SK-N-SH treated with all-trans-retinoic acid at 6 μM for 48 hours (cell line): Measurements from ENCODE around the gene CHRM1.

Source experiments
- CSDC2 ChIP-seq: fragments of 250-450 bp; sonication (Bioruptor Pico); IDR thresholded peaks from 2 replicates; pipeline ENCODE4 v1.5.0; 2020; ENCODE audit warnings: mild to moderate bottlenecking, moderate library complexity
- OSR1 ChIP-seq: fragments of 250-450 bp; sonication (Bioruptor Pico); IDR thresholded peaks from 2 replicates; pipeline ENCODE4 v1.8.0; 2022; ENCODE audit warnings: moderate library complexity, mild to moderate bottlenecking, inconsistent platforms
- RARB ChIP-seq: fragments of 250-450 bp; sonication (Bioruptor Pico); IDR thresholded peaks from 2 replicates; pipeline ENCODE4 v1.8.0; 2021; ENCODE audit warnings: mild to moderate bottlenecking, moderate library complexity
- TCF4 ChIP-seq: fragments of 250-450 bp; sonication (Bioruptor Pico); IDR thresholded peaks from 2 replicates; pipeline ENCODE4 v1.8.0; 2021; ENCODE audit warnings: mild to moderate bottlenecking, moderate library complexity, borderline replicate concordance
- TOX ChIP-seq: fragments of 250-450 bp; sonication (Bioruptor Pico); IDR thresholded peaks from 2 replicates; pipeline ENCODE4 v1.8.0; 2021; ENCODE audit warnings: mild to moderate bottlenecking, moderate library complexity, borderline replicate concordance
- ZC3H10 ChIP-seq: fragments of 250-450 bp; sonication (Bioruptor Pico); IDR thresholded peaks from 2 replicates; pipeline ENCODE4 v1.5.1; 2021; ENCODE audit warnings: mild to moderate bottlenecking, moderate library complexity
- ZFP30 ChIP-seq: fragments of 450-650 bp; formaldehyde crosslinking; IDR thresholded peaks from 2 replicates; pipeline ENCODE4 v1.5.0; 2022; ENCODE audit warnings: mild to moderate bottlenecking, moderate library complexity
- ZNF8 ChIP-seq: fragments of 450-650 bp; formaldehyde crosslinking; IDR thresholded peaks from 2 replicates; pipeline ENCODE4 v1.5.0; 2020; ENCODE audit warnings: mild to moderate bottlenecking, moderate library complexity
- TF ChIP-seq, protein P1 (sequence below): fragments of 250-450 bp; sonication (Bioruptor Pico); IDR thresholded peaks from 2 replicates; pipeline ENCODE4 v1.8.0; 2020; ENCODE audit warnings: mild to moderate bottlenecking, moderate library complexity, borderline replicate concordance
- TF ChIP-seq, protein P2 (sequence below): fragments of 250-450 bp; sonication (Bioruptor Pico); IDR thresholded peaks from 2 replicates; pipeline ENCODE4 v1.5.1; 2020; ENCODE audit warnings: low read depth, mild to moderate bottlenecking, moderate library complexity

DNA sequence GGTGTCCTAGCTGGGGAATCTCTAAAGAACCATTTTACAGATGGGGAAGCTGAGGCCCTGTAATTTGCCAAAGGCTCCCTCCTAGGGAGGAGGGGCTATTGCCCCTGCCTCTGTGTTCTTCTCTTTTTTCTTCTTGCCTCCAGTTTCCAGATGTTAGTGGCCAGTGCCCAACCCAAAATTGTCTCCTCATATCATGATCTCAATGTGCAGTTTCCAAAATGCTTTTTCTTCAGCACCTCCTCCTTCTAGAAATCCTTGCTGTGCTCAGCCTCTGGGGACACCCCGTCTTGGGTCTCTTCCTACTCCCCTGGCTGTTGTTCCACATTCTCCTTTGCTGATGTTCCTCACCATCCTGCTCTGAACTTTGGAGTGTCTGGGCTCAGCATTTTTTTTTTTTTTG is 9.5 kb upstream of the CHRM1 start:
- no peak for TF ChIP-seq TOX (CRISPR knock-in tag)
- TF ChIP-seq, protein P1, sequence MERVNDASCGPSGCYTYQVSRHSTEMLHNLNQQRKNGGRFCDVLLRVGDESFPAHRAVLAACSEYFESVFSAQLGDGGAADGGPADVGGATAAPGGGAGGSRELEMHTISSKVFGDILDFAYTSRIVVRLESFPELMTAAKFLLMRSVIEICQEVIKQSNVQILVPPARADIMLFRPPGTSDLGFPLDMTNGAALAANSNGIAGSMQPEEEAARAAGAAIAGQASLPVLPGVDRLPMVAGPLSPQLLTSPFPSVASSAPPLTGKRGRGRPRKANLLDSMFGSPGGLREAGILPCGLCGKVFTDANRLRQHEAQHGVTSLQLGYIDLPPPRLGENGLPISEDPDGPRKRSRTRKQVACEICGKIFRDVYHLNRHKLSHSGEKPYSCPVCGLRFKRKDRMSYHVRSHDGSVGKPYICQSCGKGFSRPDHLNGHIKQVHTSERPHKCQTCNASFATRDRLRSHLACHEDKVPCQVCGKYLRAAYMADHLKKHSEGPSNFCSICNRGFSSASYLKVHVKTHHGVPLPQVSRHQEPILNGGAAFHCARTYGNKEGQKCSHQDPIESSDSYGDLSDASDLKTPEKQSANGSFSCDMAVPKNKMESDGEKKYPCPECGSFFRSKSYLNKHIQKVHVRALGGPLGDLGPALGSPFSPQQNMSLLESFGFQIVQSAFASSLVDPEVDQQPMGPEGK (CRISPR knock-in tag): no peak
- TF ChIP-seq TCF4 (CRISPR knock-in tag): no peak
- TF ChIP-seq CSDC2 (CRISPR knock-in tag): no peak
- no peak for TF ChIP-seq ZFP30 (CRISPR knock-in tag)
- TF ChIP-seq ZNF8: no peak
- TF ChIP-seq RARB (CRISPR knock-in tag): no peak
- no peak for TF ChIP-seq OSR1 (CRISPR knock-in tag)
- TF ChIP-seq, protein P2, sequence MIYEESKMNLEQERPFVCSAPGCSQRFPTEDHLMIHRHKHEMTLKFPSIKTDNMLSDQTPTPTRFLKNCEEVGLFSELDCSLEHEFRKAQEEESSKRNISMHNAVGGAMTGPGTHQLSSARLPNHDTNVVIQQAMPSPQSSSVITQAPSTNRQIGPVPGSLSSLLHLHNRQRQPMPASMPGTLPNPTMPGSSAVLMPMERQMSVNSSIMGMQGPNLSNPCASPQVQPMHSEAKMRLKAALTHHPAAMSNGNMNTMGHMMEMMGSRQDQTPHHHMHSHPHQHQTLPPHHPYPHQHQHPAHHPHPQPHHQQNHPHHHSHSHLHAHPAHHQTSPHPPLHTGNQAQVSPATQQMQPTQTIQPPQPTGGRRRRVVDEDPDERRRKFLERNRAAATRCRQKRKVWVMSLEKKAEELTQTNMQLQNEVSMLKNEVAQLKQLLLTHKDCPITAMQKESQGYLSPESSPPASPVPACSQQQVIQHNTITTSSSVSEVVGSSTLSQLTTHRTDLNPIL (CRISPR knock-in tag): no peak
- TF ChIP-seq ZC3H10 (CRISPR knock-in tag): no peak
